Smooth muscle cell (in vitro differentiated cells): ENCODE data around the gene KASH5. TPM values are rescaled to one million over a fixed set of nuclear protein-coding genes. Genes with fewer than 3 reads are reported as not detected.

Experiments
- DNase-seq: peaks from one replicate; lab custom pipeline; 2025; ENCODE audit not compliant: unreplicated experiment; lab: John Stamatoyannopoulos, UW
- H2AFZ ChIP-seq: fragments of 200-600 bp; sonication (generic); 2 replicates; pipeline ENCODE4 v1.6.0; 2016; ENCODE audit warnings: antibody characterized with exemption, low read depth, mild to moderate bottlenecking
- H3F3A ChIP-seq: fragments of 200-600 bp; sonication (generic); 2 replicates; pipeline ENCODE4 v1.6.0; 2017; ENCODE audit warnings: antibody characterized with exemption, low read depth
- H3K27ac ChIP-seq: fragments of 200-600 bp; sonication (generic); 2 replicates; pipeline ENCODE4 v1.5.1; 2016; ENCODE audit warnings: low read depth, mild to moderate bottlenecking
- H3K27me3 ChIP-seq: fragments of 200-600 bp; sonication (generic); 2 replicates; pipeline ENCODE4 v1.6.1; 2016; ENCODE audit warnings: low read depth, mild to moderate bottlenecking
- H3K36me3 ChIP-seq: fragments of 200-600 bp; sonication (generic); 2 replicates; pipeline ENCODE4 v1.5.1; 2016; ENCODE audit warnings: low read depth
- H3K4me1 ChIP-seq: fragments of 200-600 bp; sonication (generic); 2 replicates; pipeline ENCODE4 v1.5.1; 2016; ENCODE audit warnings: low read depth
- H3K4me2 ChIP-seq: fragments of 200-600 bp; sonication (generic); 2 replicates; pipeline ENCODE4 v1.6.0; 2016; ENCODE audit warnings: mild to moderate bottlenecking
- H3K4me3 ChIP-seq: fragments of 200-600 bp; sonication (generic); 2 replicates; pipeline ENCODE4 v1.5.1; 2016; ENCODE audit warnings: mild to moderate bottlenecking
- H3K79me2 ChIP-seq: fragments of 200-600 bp; sonication (generic); 2 replicates; pipeline ENCODE4 v1.6.0; 2016; ENCODE audit warnings: low read depth, mild to moderate bottlenecking
- H3K9ac ChIP-seq: fragments of 200-600 bp; sonication (generic); 2 replicates; pipeline ENCODE4 v1.6.0; 2016; ENCODE audit warnings: low read depth
- H3K9me3 ChIP-seq: fragments of 200-600 bp; sonication (generic); replicated peaks from 2 replicates; pipeline ENCODE4 v1.5.1; 2016; ENCODE audit warnings: low read depth
- H4K20me1 ChIP-seq: fragments of 200-600 bp; sonication (generic); 2 replicates; pipeline ENCODE4 v1.6.0; 2016; ENCODE audit warnings: low read depth
- WGBS: methylation state at CpG from one replicate; pipeline ENCODE4 v1.1.7; 2016; ENCODE audit warnings: low lambda C conversion rate; 5-methylcytosine and 5-hydroxymethylcytosine counted together
- polyA plus RNA-seq: library from polyadenylated mRNA; unstranded; fragments of >200 nt; fragmentation: Nextera tagmentation; extraction: Ambion mirVana; gene quantifications from 2 replicates; pipeline ENCODE4 v1.2.1, GENCODE V29; 2016
- total RNA-seq: library from RNA; depleted of rRNA; stranded (reverse); fragments of >200 nt; gene quantifications from 2 replicates; pipeline ENCODE4 v1.2.3, GENCODE V29; 2014
- TF ChIP-seq, protein P1 (sequence below): fragments of 200-600 bp; sonication (generic); IDR thresholded peaks from 2 replicates; pipeline ENCODE4 v1.5.1; 2017; ENCODE audit warnings: borderline replicate concordance, mild to moderate bottlenecking, antibody characterized with exemption; ENCODE audit not compliant: insufficient read depth, poor library complexity, severe bottlenecking

KASH5 gene
- total and polyA plus RNA-seq, 2 experiments from 2014 or later: not detected

DNA sequence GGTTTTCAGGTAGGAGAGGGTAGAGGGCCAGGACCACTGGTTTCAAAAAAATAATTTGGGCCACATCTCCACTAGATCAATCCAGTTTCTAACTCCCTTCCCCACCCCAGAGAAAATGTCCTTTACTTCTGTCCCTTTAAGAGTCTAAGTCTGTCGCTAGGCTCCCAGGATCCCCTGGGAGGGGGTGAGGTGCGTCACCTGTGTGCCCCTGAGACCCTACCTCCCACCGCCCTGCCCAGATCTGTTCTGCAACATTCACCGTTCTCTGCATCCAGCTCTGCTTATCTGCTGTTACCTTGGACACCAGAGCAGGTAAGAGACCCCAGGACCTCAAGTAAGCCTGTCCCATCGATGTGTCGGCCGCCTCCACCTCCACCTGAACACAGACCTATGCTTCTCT is 37.1 kb downstream of the KASH5 start, which contains the start of gene GFY:
GFY (plus strand) TSS at position 211 of the 400 bp plus-strand sequence. CDS start 1,043 bp downstream, outside the sequence.
- Histone ChIP-seq H3K4me3 (no peak within 1 kb of the TSS), H3K9ac (no peak within 1 kb of the TSS), H3K27ac (no peak within 1 kb of the TSS), H2AFZ (no peak within 1 kb of the TSS), H4K20me1 (no peaks in the 10 kb centered on the region), H3K9me3 (no peaks in the 10 kb centered on the region), H3K36me3 (no peaks in the 10 kb centered on the region), H3K4me1 (peaks cover 19% of the 10 kb centered on the region), H3K27me3 (peaks cover 100% of the 10 kb centered on the region), H3F3A (peaks cover 3% of the 10 kb centered on the region), H3K79me2 (no peaks in the 10 kb centered on the region), H3K4me2 (no peak within 1 kb of the TSS)
- DNase-seq: no peak
- WGBS: 62% methylated on average over 7 of the region's 7 CpGs
- TF ChIP-seq, protein P1, sequence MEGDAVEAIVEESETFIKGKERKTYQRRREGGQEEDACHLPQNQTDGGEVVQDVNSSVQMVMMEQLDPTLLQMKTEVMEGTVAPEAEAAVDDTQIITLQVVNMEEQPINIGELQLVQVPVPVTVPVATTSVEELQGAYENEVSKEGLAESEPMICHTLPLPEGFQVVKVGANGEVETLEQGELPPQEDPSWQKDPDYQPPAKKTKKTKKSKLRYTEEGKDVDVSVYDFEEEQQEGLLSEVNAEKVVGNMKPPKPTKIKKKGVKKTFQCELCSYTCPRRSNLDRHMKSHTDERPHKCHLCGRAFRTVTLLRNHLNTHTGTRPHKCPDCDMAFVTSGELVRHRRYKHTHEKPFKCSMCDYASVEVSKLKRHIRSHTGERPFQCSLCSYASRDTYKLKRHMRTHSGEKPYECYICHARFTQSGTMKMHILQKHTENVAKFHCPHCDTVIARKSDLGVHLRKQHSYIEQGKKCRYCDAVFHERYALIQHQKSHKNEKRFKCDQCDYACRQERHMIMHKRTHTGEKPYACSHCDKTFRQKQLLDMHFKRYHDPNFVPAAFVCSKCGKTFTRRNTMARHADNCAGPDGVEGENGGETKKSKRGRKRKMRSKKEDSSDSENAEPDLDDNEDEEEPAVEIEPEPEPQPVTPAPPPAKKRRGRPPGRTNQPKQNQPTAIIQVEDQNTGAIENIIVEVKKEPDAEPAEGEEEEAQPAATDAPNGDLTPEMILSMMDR: no peak

GRCh38 chr19:49425922-49426592 is 38.0 kb downstream of the KASH5 start:
- no peak overlapping the region for H3K27ac ChIP-seq
- H3K9me3 ChIP-seq: no peaks in the 10 kb centered on the region
- peaks cover 19% of the 10 kb centered on the region for H3K4me1 ChIP-seq
- DNase-seq: no peak
- H3K36me3 ChIP-seq: no peaks in the 10 kb centered on the region
- no peak overlapping the region for H3K4me3 ChIP-seq
- TF ChIP-seq, protein P1: no peak
- no peak overlapping the region for H3K9ac ChIP-seq
- no peaks in the 10 kb centered on the region for H3K79me2 ChIP-seq
- WGBS: 10% methylated on average over 30 of the region's 30 CpGs
- no peaks in the 10 kb centered on the region for H4K20me1 ChIP-seq
- no peak overlapping the region for H2AFZ ChIP-seq
- H3K4me2 ChIP-seq: no peak overlapping the region
- H3K27me3 ChIP-seq: peaks cover 100% of the 10 kb centered on the region
- no peaks in the 10 kb centered on the region for H3F3A ChIP-seq

GRCh38 chr19:49427339-49427738 is 39.3 kb downstream of the KASH5 start:
- no peak for DNase-seq
- H3K4me1 ChIP-seq: peaks cover 18% of the 10 kb centered on the region
- no peaks in the 10 kb centered on the region for H3K79me2 ChIP-seq
- WGBS: 86% methylated on average over 10 of the region's 12 CpGs
- H3K9me3 ChIP-seq: no peaks in the 10 kb centered on the region
- peaks cover 100% of the 10 kb centered on the region for H3K27me3 ChIP-seq
- no peak overlapping the region for H3K9ac ChIP-seq
- no peaks in the 10 kb centered on the region for H4K20me1 ChIP-seq
- H3K4me3 ChIP-seq: no peak overlapping the region
- H3K4me2 ChIP-seq: no peak overlapping the region
- H2AFZ ChIP-seq: no peak overlapping the region
- TF ChIP-seq, protein P1: no peak
- no peaks in the 10 kb centered on the region for H3F3A ChIP-seq
- H3K36me3 ChIP-seq: no peaks in the 10 kb centered on the region
- H3K27ac ChIP-seq: no peak overlapping the region
